Measurements from ENCODE around the gene FADS1.

The FADS1 gene

GRCh38 chr11:61778920-61779650 lies 37.7 kb downstream of the FADS1 start:
- H3K36me3 ChIP-seq, result no peaks in the 10 kb centered on the region
- no peaks in the 10 kb centered on the region for H3K27me3 ChIP-seq
- no peak overlapping the region for H3K4me3 ChIP-seq (ENCODE audit: low read depth, low read length)
- DNase-seq, result no peak
- peaks cover 2% of the 10 kb centered on the region; the same call in 1 of the 2 replicates for H3K4me1 ChIP-seq
- no peaks in the 10 kb centered on the region for H3K9me3 ChIP-seq
- no peak for TF ChIP-seq CTCF (IDR thresholded peaks at IDR 0.05; ENCODE audit: low read depth, low read length)

- no peak for DNase-seq
- no peak overlapping the region for H3K4me3 ChIP-seq (ENCODE audit: low read depth, low read length)
- no peaks in the 10 kb centered on the region for H3K27me3 ChIP-seq
- H3K36me3 ChIP-seq, result no peaks in the 10 kb centered on the region
- peaks cover 7% of the 10 kb centered on the region; the same call in 1 of the 2 replicates for H3K4me1 ChIP-seq
- TF ChIP-seq CTCF (IDR thresholded peaks at IDR 0.05; ENCODE audit: low read depth, low read length), result no peak
- H3K9me3 ChIP-seq, result no peaks in the 10 kb centered on the region
These were observed 38.4 kb downstream of the FADS1 start for GRCh38 chr11:61778357-61778886.

GRCh38 chr11:61777234-61778090 lies 39.3 kb downstream of the FADS1 start:
- no peaks in the 10 kb centered on the region for H3K27me3 ChIP-seq
- no peaks in the 10 kb centered on the region for H3K9me3 ChIP-seq
- H3K4me1 ChIP-seq, result peaks cover 15% of the 10 kb centered on the region
- no peak for DNase-seq
- no peak for TF ChIP-seq CTCF (IDR thresholded peaks at IDR 0.05; ENCODE audit: low read depth, low read length)
- no peaks in the 10 kb centered on the region for H3K36me3 ChIP-seq
- no peak overlapping the region for H3K4me3 ChIP-seq (ENCODE audit: low read depth, low read length)

- peak; percentile 65 for TF ChIP-seq CTCF (IDR thresholded peaks at IDR 0.05; ENCODE audit: low read depth, low read length)
- Histone ChIP-seq H3K36me3 (no peaks in the 10 kb centered on the region), H3K9me3 (no peaks in the 10 kb centered on the region), H3K27me3 (no peaks in the 10 kb centered on the region), H3K4me3 (ENCODE audit: low read depth, low read length) (no peak overlapping the region), H3K4me1 (peaks cover 20% of the 10 kb centered on the region)
- DNase-seq, result peak; percentile 71
These were observed 40.2 kb downstream of the FADS1 start for GRCh38 chr11:61776561-61777075.

- no peaks in the 10 kb centered on the region for H3K36me3 ChIP-seq
- H3K27me3 ChIP-seq, result no peaks in the 10 kb centered on the region
- TF ChIP-seq CTCF (IDR thresholded peaks at IDR 0.05; ENCODE audit: low read depth, low read length), result no peak
- no peak for DNase-seq
- no peaks in the 10 kb centered on the region for H3K9me3 ChIP-seq
- peaks cover 20% of the 10 kb centered on the region for H3K4me1 ChIP-seq
- H3K4me3 ChIP-seq (ENCODE audit: low read depth, low read length), result no peak overlapping the region
These were observed 40.9 kb downstream of the FADS1 start for GRCh38 chr11:61775606-61776554.
